HCT116 (cell line): ENCODE measurements around the gene LMBRD1. TPM values are rescaled to one million over a fixed set of nuclear protein-coding genes. Genes with fewer than 3 reads are reported as not detected.

Experiments used
- ATAC-seq: fragments of 200-7000 bp; cut with Tn5 transposase; 2 replicates; pipeline ENCODE4 v1.9.1; 2020; ENCODE audit warnings: mild to moderate bottlenecking, moderate library complexity
- BruUV-seq: library from RNA; stranded (reverse); fragments of 400-500 nt; replicated peaks from 2 replicates; lab custom pipeline; 2021; lab: Mats Ljungman, UMichigan
- CTCF ChIA-PET: fragments of 300-600 bp; sonication (Branson Sonifier 250); formaldehyde crosslinking; loops from one replicate; lab custom pipeline; 2021; ENCODE audit warnings: antibody characterized with exemption; lab: Charles Lee
- POLR2A ChIA-PET: fragments of 300-600, 350-600 bp; sonication (Branson Sonifier 250); formaldehyde crosslinking; loops from one replicate; lab custom pipeline; 2021; ENCODE audit warnings: antibody characterized with exemption; lab: Charles Lee
- RAD21 ChIA-PET, 2 experiments: fragments of 300-600 bp; sonication (Branson Sonifier 250); formaldehyde crosslinking; loops; one replicate each; lab custom pipeline; 2023; ENCODE audit warnings: low total read pairs in 2 of 2; ENCODE audit not compliant: uncharacterized antibody in 2 of 2, unreplicated experiment in 2 of 2, low non-redundant PET in 1 of 2; lab: Charles Lee
- DNase-seq: peaks from one replicate; pipeline ENCODE4 v3.0.0-alpha.2; 2010; ENCODE audit warnings: low read depth, low spot score
- H2AFZ ChIP-seq: fragments of 200-600 bp; shearing (Covaris generic), sonication (generic); 2 replicates; pipeline ENCODE4 v1.6.1; 2017; ENCODE audit warnings: low read depth, mixed run types, mixed read lengths, antibody characterized with exemption, low read length; ENCODE audit not compliant: poor library complexity, severe bottlenecking
- H3K27ac ChIP-seq: 2 replicates; pipeline ENCODE4 v1.5.1; 2012; ENCODE audit warnings: low read depth, low read length
- H3K27me3 ChIP-seq: fragments of 200-600 bp; sonication (generic); 2 replicates; pipeline ENCODE4 v1.6.1; 2016; ENCODE audit warnings: mixed run types, low read length, mixed read lengths; ENCODE audit not compliant: insufficient read depth
- H3K36me3 ChIP-seq, 2 experiments: fragments of 200-500 bp in 1 of 2; fragments of 200-600 bp in 1 of 2; sonication (Bioruptor generic) in 1 of 2; sonication (generic) in 1 of 2; 2 replicates each; pipeline versions ENCODE4 v1.5.1 to v1.6.1; 2014 to 2016; ENCODE audit warnings: low read length in 2 of 2, inconsistent platforms in 1 of 2, mixed read lengths in 1 of 2, mixed run types in 1 of 2; ENCODE audit not compliant: insufficient read depth in 2 of 2, control insufficient read depth in 1 of 2
- H3K4me1 ChIP-seq, 2 experiments: fragments of 200-600 bp in 1 of 2; sonication (generic) in 1 of 2; 2 replicates each; pipeline versions ENCODE4 v1.5.1 to v1.6.1; 2012 to 2017; ENCODE audit warnings: low read length in 2 of 2, inconsistent platforms in 1 of 2, mild to moderate bottlenecking in 1 of 2, mixed read lengths in 1 of 2, mixed run types in 1 of 2, moderate library complexity in 1 of 2; ENCODE audit not compliant: insufficient read depth in 2 of 2, control insufficient read depth in 1 of 2
- H3K4me2 ChIP-seq: fragments of 200-600 bp; sonication (generic); 2 replicates; pipeline ENCODE4 v1.6.1; 2017; ENCODE audit warnings: mixed run types, low read length, mixed read lengths
- H3K4me3 ChIP-seq, 2 experiments: fragments of 200-600 bp in 1 of 2; sonication (generic) in 1 of 2; replicated peaks in 1 of 2; 2 replicates each; pipeline ENCODE4 v1.5.1; 2011 to 2016; ENCODE audit warnings: low read length in 2 of 2, control low read depth in 1 of 2, low read depth in 1 of 2, mild to moderate bottlenecking in 1 of 2, mixed read lengths in 1 of 2, mixed run types in 1 of 2
- H3K79me2 ChIP-seq: fragments of 200-600 bp; sonication (generic); 2 replicates; pipeline ENCODE4 v1.6.1; 2017; ENCODE audit warnings: mild to moderate bottlenecking, mixed run types, low read length, moderate library complexity, mixed read lengths; ENCODE audit not compliant: insufficient read depth
- H3K9ac ChIP-seq: fragments of 200-600 bp; sonication (generic); 2 replicates; pipeline ENCODE4 v1.6.1; 2016; ENCODE audit warnings: low read length, mixed read lengths
- H3K9me2 ChIP-seq: fragments of 200-600 bp; sonication (generic), shearing (Covaris generic); 2 replicates; pipeline ENCODE4 v1.6.1; 2017; ENCODE audit warnings: mixed run types, mild to moderate bottlenecking, moderate library complexity; ENCODE audit not compliant: insufficient read depth
- H3K9me3 ChIP-seq, 2 experiments: fragments of 200-500 bp in 1 of 2; fragments of 200-600 bp in 1 of 2; sonication (Bioruptor generic) in 1 of 2; sonication (generic) in 1 of 2; 2 replicates each; pipeline ENCODE4 v1.6.1; 2014 to 2017; ENCODE audit warnings: low read length in 2 of 2, mixed read lengths in 2 of 2, inconsistent platforms in 1 of 2, low read depth in 1 of 2, mild to moderate bottlenecking in 1 of 2, mixed run types in 1 of 2, moderate library complexity in 1 of 2; ENCODE audit not compliant: control insufficient read depth in 1 of 2, insufficient read depth in 1 of 2
- H4K20me1 ChIP-seq: fragments of 200-600 bp; sonication (generic), shearing (Covaris generic); 2 replicates; pipeline ENCODE4 v1.6.1; 2017; ENCODE audit warnings: mixed run types, mild to moderate bottlenecking, moderate library complexity; ENCODE audit not compliant: insufficient read depth
- CTCF ChIP-seq, 3 experiments: fragments of 200-600 bp in 1 of 3; sonication (generic) in 1 of 3; IDR thresholded peaks in 2 of 3; conservative IDR thresholded peaks in 1 of 3; 2 replicates each; pipeline ENCODE4 v1.5.1; 2012 to 2017; ENCODE audit warnings: low read depth in 2 of 3, low read length in 2 of 3, antibody characterized with exemption in 1 of 3, borderline replicate concordance in 1 of 3, control low read depth in 1 of 3, mild to moderate bottlenecking in 1 of 3, mixed read lengths in 1 of 3, mixed run types in 1 of 3, moderate library complexity in 1 of 3; ENCODE audit not compliant: insufficient read depth in 1 of 3
- EZH2 ChIP-seq: fragments of 200-600 bp; sonication (generic); IDR thresholded peaks from 2 replicates; pipeline ENCODE4 v1.6.1; 2017; ENCODE audit warnings: antibody characterized with exemption, mixed run types
- EZH2phosphoT487 ChIP-seq: fragments of 200-600 bp; IDR thresholded peaks from 2 replicates; pipeline ENCODE4 v1.6.1; 2018; ENCODE audit warnings: antibody characterized with exemption, borderline replicate concordance
- FOSL1 ChIP-seq: IDR thresholded peaks from 2 replicates; pipeline ENCODE4 v1.6.1; 2012; ENCODE audit warnings: low read depth
- JUND ChIP-seq: IDR thresholded peaks from 2 replicates; pipeline ENCODE4 v1.6.1; 2012
- POLR2AphosphoS5 ChIP-seq: IDR thresholded peaks from 2 replicates; pipeline ENCODE4 v1.6.1; 2011; ENCODE audit warnings: mild to moderate bottlenecking, low read depth, low read length, moderate library complexity
- REST ChIP-seq: IDR thresholded peaks from 2 replicates; pipeline ENCODE4 v1.6.1; 2012; ENCODE audit warnings: low read depth
- SIN3A ChIP-seq: IDR thresholded peaks from 2 replicates; pipeline ENCODE4 v1.6.1; 2012; ENCODE audit warnings: low read depth
- SP1 ChIP-seq: IDR thresholded peaks from 2 replicates; pipeline ENCODE4 v1.6.1; 2012; ENCODE audit warnings: low read depth
- TCF7L2 ChIP-seq: IDR thresholded peaks from 2 replicates; pipeline ENCODE4 v1.7.0; 2011; ENCODE audit warnings: borderline replicate concordance, inconsistent platforms; ENCODE audit not compliant: insufficient read depth, insufficient read length; ENCODE audit errors: extremely low read depth
- ZFX ChIP-seq: fragments of 450-650 bp; IDR thresholded peaks from 2 replicates; pipeline ENCODE4 v1.6.1; 2017
- intact Hi-C: fragments of 100-400 bp; cut with micrococcal nuclease; formaldehyde crosslinking; loops from 2 replicates; pipeline ENCODE4 v1.10.0; 2022
- total RNA-seq: library from RNA; stranded (reverse); gene quantifications from one replicate; pipeline ENCODE4 v1.2.1, GENCODE V29; 2021; ENCODE audit not compliant: unreplicated experiment

The LMBRD1 gene
- total RNA-seq, 1 experiment from 2014 or later = 11.9 TPM

GRCh38 chr6:69783108-69783507 is 13.7 kb downstream of the LMBRD1 start:
- H3K4me1 ChIP-seq = peaks cover 6 to 11% of the 10 kb centered on the region in 2 experiments; a peak in 3 of 4 replicates
- H3K27me3 ChIP-seq = no peaks in the 10 kb centered on the region
- H3K9ac ChIP-seq = no peak overlapping the region
- ChIA-PET CTCF (no interaction called here), POLR2A (no interaction called here)
- no peaks in the 10 kb centered on the region for H3K9me2 ChIP-seq
- ATAC-seq = no peak
- H4K20me1 ChIP-seq = no peaks in the 10 kb centered on the region
- no peaks in the 10 kb centered on the region for H3K9me3 ChIP-seq
- H3K27ac ChIP-seq = no peak overlapping the region
- TF ChIP-seq TCF7L2 = no peak
- TF ChIP-seq, all 23 proteins: peak for 0
- Histone ChIP-seq H3K4me2 (no peak overlapping the region), H3K4me3 (no peak overlapping the region), H3K79me2 (no peaks in the 10 kb centered on the region), H3K36me3 (peaks cover 0 to 2% of the 10 kb centered on the region in 2 experiments; a peak in 1 of 4 replicates), H2AFZ (no peak overlapping the region)
- no TSS peak for BruUV-seq
- no peak for DNase-seq
- intact Hi-C loops = no loop called here
- RAD21 ChIA-PET = no interaction called here

DNA sequence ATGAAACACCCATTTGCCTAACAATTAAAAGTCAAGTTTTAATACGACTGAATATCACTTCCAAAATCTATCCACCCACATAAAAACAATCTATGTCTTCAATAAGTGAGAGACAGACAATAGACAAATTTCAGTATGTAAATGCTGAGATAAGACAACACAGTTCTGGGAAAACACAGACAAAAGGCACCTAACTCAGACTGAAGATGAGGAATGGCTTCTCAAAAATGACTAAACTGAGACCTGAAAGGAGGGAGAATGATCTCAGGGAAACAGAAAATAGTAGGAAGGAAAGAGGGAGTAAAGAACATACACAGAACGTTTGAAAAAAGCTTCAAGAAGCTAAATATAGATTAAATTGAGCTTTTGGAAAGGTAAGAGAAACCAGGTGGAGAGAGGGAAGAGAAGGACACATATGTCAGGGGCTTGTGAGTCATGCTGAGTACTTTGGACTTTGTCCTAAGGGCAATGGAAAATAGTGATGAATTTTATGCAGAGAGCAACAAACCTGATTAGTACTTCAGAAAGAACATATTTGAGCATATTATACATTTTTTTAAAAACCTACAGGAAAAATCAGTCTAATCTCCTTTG is 16.1 kb downstream of the LMBRD1 start:
- Histone ChIP-seq H3K9me2 (no peaks in the 10 kb centered on the region), H3K9ac (no peak overlapping the region), H3K4me3 (no peak overlapping the region), H3K79me2 (no peaks in the 10 kb centered on the region), H3K27ac (no peak overlapping the region), H3K27me3 (no peaks in the 10 kb centered on the region), H3K4me1 (peaks cover 6 to 11% of the 10 kb centered on the region in 2 experiments; a peak in 3 of 4 replicates), H3K4me2 (peak overlapping the region; percentile 27; the same call in 1 of the 2 replicates), H3K9me3 (no peaks in the 10 kb centered on the region), H3K36me3 (peaks cover 0 to 2% of the 10 kb centered on the region in 2 experiments; a peak in 1 of 4 replicates), H4K20me1 (no peaks in the 10 kb centered on the region), H2AFZ (no peak overlapping the region)
- POLR2A ChIA-PET = no interaction called here
- CTCF ChIA-PET = interaction anchor here (1.6 kb wide), 1 partner anchor 16 kb away, joined by 4 read pairs; the partner anchor contains the start of gene LMBRD1
- RAD21 ChIA-PET = no interaction called here
- intact Hi-C loops = no loop called here
- TF ChIP-seq CTCF (IDR thresholded peaks at IDR 0.05 in 2 of 3, conservative IDR thresholded peaks at IDR 0.05 in 1 of 3; ENCODE audit: borderline replicate concordance in 1 of 3, insufficient read depth in 1 of 3, low read depth in 2 of 3, low read length in 2 of 3) (no peak), FOSL1 (peak; percentile 48), TCF7L2 (no peak), POLR2AphosphoS5 (no peak), JUND (0 out of 2 replicates have a peak, but pooled peaks have one; percentile 15), EZH2phosphoT487 (no peak), SIN3A (no peak), REST (no peak), ZFX (no peak), EZH2 (no peak), SP1 (peak; percentile 14; the same call in 1 of the 2 replicates)
- DNase-seq = no peak
- no TSS peak for BruUV-seq
- no peak for ATAC-seq
